GM12865 (cell line): Measurements from ENCODE around the gene SERINC5.
"Not testable (repeated sequence)": the region's sequence is repeated elsewhere in the genome, so short reads cannot be mapped to it uniquely, and the experiment has no call there.

Source experiments
- DNase-seq: peaks from one replicate; pipeline ENCODE4 v3.0.0; 2010; ENCODE audit warnings: low read depth
- H3K4me3 ChIP-seq: 2 replicates; pipeline ENCODE4 v1.5.1; 2011; ENCODE audit warnings: mild to moderate bottlenecking, low read depth, low read length, control low read depth
- CTCF ChIP-seq: IDR thresholded peaks from 2 replicates; pipeline ENCODE4 v1.5.1; 2011; ENCODE audit warnings: low read length, control low read depth, low read depth, inconsistent platforms; ENCODE audit not compliant: insufficient read depth; ENCODE audit errors: missing control alignments

The SERINC5 gene

GRCh38 chr5:80185095-80185494 is 70.8 kb downstream of the SERINC5 start:
- no peak for DNase-seq
- H3K4me3 ChIP-seq = no peak overlapping the region
- TF ChIP-seq CTCF = no peak

GRCh38 chr5:80184235-80185023 is 71.4 kb downstream of the SERINC5 start:
- no peak for DNase-seq
- TF ChIP-seq CTCF = no peak
- H3K4me3 ChIP-seq = no peak overlapping the region

- H3K4me3 ChIP-seq, DNase-seq: not testable (repeated sequence)
These were observed 72.1 kb downstream of the SERINC5 start for GRCh38 chr5:80183728-80184234.

- DNase-seq = no peak
- H3K4me3 ChIP-seq = no peak overlapping the region
- no peak for TF ChIP-seq CTCF
These were observed 72.9 kb downstream of the SERINC5 start for GRCh38 chr5:80182809-80183580.

- no peak for DNase-seq
- H3K4me3 ChIP-seq = no peak overlapping the region
- TF ChIP-seq CTCF = no peak
These were observed 74.1 kb downstream of the SERINC5 start for GRCh38 chr5:80181618-80182211.

- DNase-seq = no peak
- H3K4me3 ChIP-seq = no peak overlapping the region
- TF ChIP-seq CTCF = no peak
These were observed 78.6 kb downstream of the SERINC5 start for GRCh38 chr5:80177236-80177635.

GRCh38 chr5:80175337-80175736 is 80.5 kb downstream of the SERINC5 start:
- H3K4me3 ChIP-seq = no peak overlapping the region
- no peak for DNase-seq
- no peak for TF ChIP-seq CTCF
